SJSA1 (cell line): ENCODE data around the gene ZDHHC1. TPM values are rescaled to one million over a fixed set of nuclear protein-coding genes. Genes with fewer than 3 reads are reported as not detected.
"Not testable (repeated sequence)": the region's sequence is repeated elsewhere in the genome, so short reads cannot be mapped to it uniquely, and the experiment has no call there.

Experiments used
- DNase-seq, 2 experiments: peaks; one replicate each; pipeline ENCODE4 v3.0.0-alpha.2; 2015 to 2020; ENCODE audit warnings: low spot score in 2 of 2, low read depth in 1 of 2
- H3K27ac ChIP-seq: fragments of 250-450 bp; sonication (Bioruptor Pico); 2 replicates; pipeline ENCODE4 v1.5.1; 2020; ENCODE audit warnings: mild to moderate bottlenecking, moderate library complexity
- H3K27me3 ChIP-seq: fragments of 250-450 bp; sonication (Bioruptor Pico); replicated peaks from 2 replicates; pipeline ENCODE4 v1.5.1; 2020; ENCODE audit warnings: mild to moderate bottlenecking, moderate library complexity
- H3K36me3 ChIP-seq: fragments of 250-450 bp; sonication (Bioruptor Pico); 2 replicates; pipeline ENCODE4 v1.5.1; 2020; ENCODE audit warnings: mild to moderate bottlenecking
- H3K4me1 ChIP-seq: fragments of 250-450 bp; sonication (Bioruptor Pico); replicated peaks from 2 replicates; pipeline ENCODE4 v1.6.1; 2021; ENCODE audit warnings: mild to moderate bottlenecking
- H3K4me3 ChIP-seq: fragments of 250-450 bp; sonication (Bioruptor Pico); 2 replicates; pipeline ENCODE4 v1.5.1; 2020; ENCODE audit warnings: mild to moderate bottlenecking
- H3K9me3 ChIP-seq: fragments of 250-450 bp; sonication (Bioruptor Pico); replicated peaks from 2 replicates; pipeline ENCODE4 v1.5.1; 2020; ENCODE audit warnings: mild to moderate bottlenecking
- total RNA-seq: library from RNA; depleted of rRNA; stranded (reverse); fragments of >200 nt; shearing (Covaris generic); gene quantifications from 2 replicates; pipeline ENCODE4 v1.2.3, GENCODE V29; 2014

The ZDHHC1 gene
- total RNA-seq, 1 experiment from 2014 or later, result 4.4 TPM

DNA sequence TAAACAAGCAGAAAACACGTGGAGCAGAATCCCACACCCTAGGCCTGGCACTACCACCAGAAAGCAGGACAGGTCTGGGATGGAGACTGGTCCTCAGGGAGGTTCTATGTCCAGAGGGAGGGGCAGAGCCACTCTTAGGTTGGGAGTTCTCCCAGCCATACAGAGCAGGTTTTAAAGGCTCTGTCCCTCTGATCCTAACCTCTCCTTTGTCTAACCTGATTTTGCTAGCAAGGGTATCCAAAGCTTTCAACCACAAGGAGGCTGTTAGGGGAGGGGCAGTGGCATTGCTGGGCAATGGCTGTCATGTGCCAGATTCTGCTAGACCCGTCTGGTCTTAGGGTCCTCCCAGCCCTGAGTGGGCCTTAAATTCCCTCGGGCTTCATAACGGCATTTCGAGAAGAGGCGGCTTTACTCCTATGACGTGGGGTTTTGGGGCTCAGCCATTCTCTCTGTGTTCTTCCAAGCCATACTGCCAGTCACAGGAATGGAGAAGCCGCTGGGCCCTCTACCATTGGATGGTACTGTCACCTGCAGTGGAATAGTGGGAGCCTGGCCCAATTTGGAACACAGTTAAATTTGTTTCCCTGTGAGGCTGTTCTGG is 28.7 kb downstream of the ZDHHC1 start:
- Histone ChIP-seq H3K27me3 (0 out of 2 replicates have a peak, but pooled peaks cover 4% of the 10 kb centered on the region), H3K4me1 (no peaks in the 10 kb centered on the region; the same call in 1 of the 2 replicates), H3K36me3 (no peaks in the 10 kb centered on the region), H3K27ac (no peak overlapping the region), H3K4me3 (no peak overlapping the region), H3K9me3 (no peaks in the 10 kb centered on the region)
- DNase-seq, result no peak

- no peaks in the 10 kb centered on the region for H3K9me3 ChIP-seq
- no peak overlapping the region for H3K27ac ChIP-seq
- H3K36me3 ChIP-seq, result no peaks in the 10 kb centered on the region
- no peaks in the 10 kb centered on the region for H3K4me1 ChIP-seq
- 0 out of 2 replicates have a peak, but pooled peaks cover 4% of the 10 kb centered on the region for H3K27me3 ChIP-seq
- H3K4me3 ChIP-seq, result no peak overlapping the region
- DNase-seq, result no peak
Observed at GRCh38 chr16:67386861-67387455, 29.3 kb downstream of the ZDHHC1 start.

DNA sequence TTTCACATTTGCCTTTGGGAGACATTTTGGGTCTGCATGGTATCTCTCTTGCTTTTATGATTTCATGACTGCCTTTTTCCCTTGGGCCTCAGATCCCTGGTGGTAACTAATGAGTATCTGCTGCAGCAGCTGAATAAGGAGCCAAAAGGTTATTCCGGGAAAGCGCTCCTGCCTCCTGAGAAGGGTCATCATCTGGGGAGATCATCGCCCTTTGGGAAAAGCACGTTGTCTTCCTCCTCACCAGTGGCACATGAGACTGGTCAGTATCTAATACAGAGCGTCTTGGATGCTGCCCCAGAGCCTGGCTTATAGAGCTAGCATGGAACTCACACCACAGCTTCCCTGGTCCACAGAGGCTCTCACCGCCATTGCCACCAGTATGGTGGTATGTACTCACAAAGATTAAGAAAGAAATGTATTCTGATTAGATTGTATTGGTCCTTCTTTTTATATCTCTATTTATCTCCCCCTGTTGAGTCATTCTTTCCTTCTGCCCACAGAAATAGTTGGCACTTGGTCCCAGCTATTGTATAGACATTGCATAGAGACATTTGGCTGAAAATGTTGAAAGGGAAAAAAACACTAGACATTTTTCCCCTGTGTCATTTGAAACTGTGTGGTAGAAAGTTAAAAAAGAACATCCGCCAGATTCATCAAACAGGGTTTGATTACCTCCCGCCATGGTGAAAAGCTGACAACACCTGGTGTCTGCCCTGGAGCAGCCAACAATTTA is 31.3 kb downstream of the ZDHHC1 start:
- Histone ChIP-seq H3K4me3 (no peak overlapping the region), H3K9me3 (no peaks in the 10 kb centered on the region), H3K4me1 (no peaks in the 10 kb centered on the region), H3K27ac (no peak overlapping the region), H3K36me3 (no peaks in the 10 kb centered on the region), H3K27me3 (0 out of 2 replicates have a peak, but pooled peaks cover 4% of the 10 kb centered on the region)
- no peak for DNase-seq

DNA sequence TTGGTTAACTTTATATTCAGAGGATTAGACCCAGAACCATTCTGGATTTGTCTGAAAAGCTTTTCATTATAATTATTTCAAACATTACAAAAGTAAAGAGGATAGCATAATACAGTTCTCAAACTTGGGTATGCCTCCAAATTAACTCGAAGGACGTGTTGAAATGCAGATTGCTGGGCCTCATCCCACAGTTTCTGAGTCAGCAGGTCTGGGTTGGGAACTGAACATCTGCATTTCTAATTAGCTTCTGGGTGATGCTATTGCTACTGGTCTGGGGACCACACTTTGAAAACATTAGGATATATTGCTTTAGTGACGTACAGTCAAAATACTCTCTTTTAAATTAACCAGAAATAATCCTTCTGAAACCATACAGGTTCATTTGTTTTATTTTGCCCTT is 33.0 kb downstream of the ZDHHC1 start:
- no peaks in the 10 kb centered on the region for H3K36me3 ChIP-seq
- H3K4me1 ChIP-seq, result no peaks in the 10 kb centered on the region
- H3K9me3 ChIP-seq, result no peaks in the 10 kb centered on the region
- H3K27me3 ChIP-seq, result 0 out of 2 replicates have a peak, but pooled peaks cover 4% of the 10 kb centered on the region
- H3K4me3 ChIP-seq, result no peak overlapping the region
- DNase-seq, result no peak
- no peak overlapping the region for H3K27ac ChIP-seq

GRCh38 chr16:67378642-67379041 is 37.6 kb downstream of the ZDHHC1 start:
- Histone ChIP-seq H3K4me3 (no peak overlapping the region), H3K27ac (no peak overlapping the region), H3K27me3 (0 out of 2 replicates have a peak, but pooled peaks cover 4% of the 10 kb centered on the region), H3K36me3 (no peaks in the 10 kb centered on the region), H3K4me1 (no peaks in the 10 kb centered on the region), H3K9me3 (no peaks in the 10 kb centered on the region)
- no peak for DNase-seq

- not testable (repeated sequence) for H3K4me1 ChIP-seq, DNase-seq, H3K9me3 ChIP-seq, H3K27ac ChIP-seq, H3K27me3 ChIP-seq, H3K36me3 ChIP-seq, H3K4me3 ChIP-seq
Observed at GRCh38 chr16:67376012-67376411, 40.3 kb downstream of the ZDHHC1 start.

DNA sequence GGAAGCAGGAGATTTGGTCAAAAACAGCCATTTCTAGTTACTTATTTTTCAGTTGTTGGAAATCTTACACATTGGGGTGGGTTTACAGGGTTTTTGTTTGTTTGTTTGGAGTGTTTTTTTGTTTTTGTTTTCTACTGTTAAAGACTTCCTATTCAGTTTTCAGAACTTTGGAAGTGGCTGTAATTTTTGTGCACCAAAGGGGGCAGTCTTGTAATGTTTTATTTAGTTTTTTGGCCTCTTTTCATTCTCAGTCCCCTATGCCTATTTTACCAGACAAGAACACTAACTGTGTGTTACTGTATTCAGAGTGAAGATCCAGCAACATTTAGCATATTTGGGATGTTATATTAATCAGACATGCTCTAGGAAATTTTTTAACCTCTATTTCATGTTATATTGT is 43.6 kb downstream of the ZDHHC1 start:
- no peak for DNase-seq
- Histone ChIP-seq H3K27ac (no peak overlapping the region), H3K36me3 (no peaks in the 10 kb centered on the region), H3K27me3 (peaks cover 11% of the 10 kb centered on the region; the same call in 1 of the 2 replicates), H3K4me3 (no peak overlapping the region), H3K9me3 (no peaks in the 10 kb centered on the region), H3K4me1 (no peaks in the 10 kb centered on the region)

DNA sequence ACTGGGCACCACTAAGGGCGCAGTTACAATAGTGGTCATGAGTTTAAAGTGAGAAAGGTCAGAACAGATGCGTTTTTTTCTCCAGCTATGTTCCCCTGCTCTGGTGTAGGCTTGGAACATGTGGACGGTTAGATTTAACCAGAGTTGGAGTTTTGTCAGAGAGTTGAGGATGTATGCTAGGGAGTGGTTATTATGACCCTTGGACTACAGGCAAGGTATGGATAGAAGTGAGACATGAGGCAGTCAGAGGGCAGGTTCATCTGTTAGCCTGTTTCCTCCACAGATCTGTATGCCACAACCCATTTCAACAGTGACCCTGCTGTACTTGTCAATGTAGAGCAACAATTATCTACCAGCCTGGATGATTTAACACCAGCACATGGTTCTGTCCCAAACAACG is 45.6 kb downstream of the ZDHHC1 start:
- Histone ChIP-seq H3K36me3 (no peaks in the 10 kb centered on the region), H3K4me1 (no peaks in the 10 kb centered on the region), H3K4me3 (no peak overlapping the region), H3K27ac (no peak overlapping the region), H3K27me3 (peaks cover 14% of the 10 kb centered on the region; the same call in 1 of the 2 replicates), H3K9me3 (no peaks in the 10 kb centered on the region)
- no peak for DNase-seq

- no peak for DNase-seq
- Histone ChIP-seq H3K27me3 (peaks cover 41% of the 10 kb centered on the region), H3K9me3 (no peaks in the 10 kb centered on the region), H3K27ac (no peak overlapping the region), H3K4me3 (no peak overlapping the region), H3K36me3 (no peaks in the 10 kb centered on the region), H3K4me1 (no peaks in the 10 kb centered on the region)
Observed at GRCh38 chr16:67364600-67365235, 51.6 kb downstream of the ZDHHC1 start.

DNA sequence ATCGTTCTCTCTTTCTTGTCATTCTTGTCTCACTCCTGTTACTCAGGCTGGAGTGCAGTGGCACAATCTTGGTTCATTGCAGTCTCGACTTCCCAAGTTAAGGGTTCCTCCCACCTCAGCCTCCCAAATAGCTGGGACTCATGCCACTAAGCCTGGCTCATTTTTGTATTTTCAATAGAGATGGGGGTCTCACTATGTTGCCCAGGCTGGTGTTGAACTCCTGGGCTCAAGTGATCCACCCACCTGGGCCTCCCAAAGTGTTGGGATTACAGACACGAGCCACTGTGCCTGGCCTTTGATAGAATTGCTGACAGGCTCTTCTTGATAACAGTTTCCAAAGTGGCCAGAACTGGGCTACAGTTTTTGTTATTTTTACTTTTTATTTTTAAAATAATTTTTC is 55.2 kb downstream of the ZDHHC1 start:
- Histone ChIP-seq H3K4me1 (no peaks in the 10 kb centered on the region), H3K4me3 (no peak overlapping the region), H3K27me3 (peaks cover 43% of the 10 kb centered on the region), H3K36me3 (no peaks in the 10 kb centered on the region), H3K27ac (no peak overlapping the region), H3K9me3 (no peaks in the 10 kb centered on the region)
- DNase-seq, result no peak

- not testable (repeated sequence) for H3K36me3 ChIP-seq, DNase-seq, H3K9me3 ChIP-seq, H3K27ac ChIP-seq, H3K4me3 ChIP-seq, H3K4me1 ChIP-seq
- peaks cover 33% of the 10 kb centered on the region for H3K27me3 ChIP-seq
Observed at GRCh38 chr16:67359540-67360269, 56.6 kb downstream of the ZDHHC1 start.

DNA sequence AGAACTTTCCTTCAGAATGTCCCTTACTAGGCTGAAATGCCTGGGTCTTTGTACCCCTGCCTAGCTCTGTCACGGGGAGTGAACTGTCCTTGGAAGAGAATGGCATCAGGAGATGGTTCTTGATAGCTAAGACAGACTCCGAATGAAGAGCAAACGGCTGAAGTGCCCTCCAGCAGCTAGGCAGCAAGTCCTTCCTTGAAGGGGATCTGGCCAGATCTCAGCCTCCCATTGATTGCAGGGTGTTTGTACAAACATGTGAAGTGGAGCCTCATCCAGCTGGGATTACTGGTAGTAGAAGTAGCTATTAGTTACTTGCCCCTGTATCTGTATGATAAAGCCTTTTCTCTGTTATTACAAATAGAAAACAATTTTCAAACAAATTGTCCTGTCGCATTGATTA is 58.7 kb downstream of the ZDHHC1 start:
- DNase-seq, result no peak
- no peak overlapping the region for H3K4me3 ChIP-seq
- no peaks in the 10 kb centered on the region for H3K9me3 ChIP-seq
- H3K27me3 ChIP-seq, result peaks cover 13% of the 10 kb centered on the region; the same call in 1 of the 2 replicates
- H3K27ac ChIP-seq, result no peak overlapping the region
- no peaks in the 10 kb centered on the region for H3K4me1 ChIP-seq
- no peaks in the 10 kb centered on the region for H3K36me3 ChIP-seq

GRCh38 chr16:67356396-67356795 is 59.9 kb downstream of the ZDHHC1 start:
- no peaks in the 10 kb centered on the region for H3K4me1 ChIP-seq
- peaks cover 11% of the 10 kb centered on the region; the same call in 1 of the 2 replicates for H3K27me3 ChIP-seq
- H3K36me3 ChIP-seq, result no peaks in the 10 kb centered on the region
- no peak overlapping the region for H3K27ac ChIP-seq
- no peak for DNase-seq
- no peaks in the 10 kb centered on the region for H3K9me3 ChIP-seq
- H3K4me3 ChIP-seq, result no peak overlapping the region
